ENCODE results near the gene ARL10. TPM values are rescaled to one million over a fixed set of nuclear protein-coding genes. Genes with fewer than 3 reads are reported as not detected.

The ARL10 gene
- total and polyA plus RNA-seq, 4 donors: 1.5 to 13.4 (median 4.3) TPM

GRCh38 chr5:176400382-176401156 lies 35.3 kb downstream of the ARL10 start:
- Histone ChIP-seq H3K9me3 (ENCODE audit: control insufficient read depth in 4 of 4, insufficient read depth in 3 of 4, low read length in 3 of 4) (no peaks in the 10 kb centered on the region), H3K27ac (ENCODE audit: low read depth in 1 of 2, low read length in 1 of 2) (no peak overlapping the region), H3K4me1 (ENCODE audit: control insufficient read depth in 5 of 5, insufficient read depth in 5 of 5, low read length in 5 of 5) (peaks cover 0 to 10% (median 0%) of the 10 kb centered on the region in 5 donors), H3K9ac (ENCODE audit: insufficient read depth in 1 of 2, low read length in 2 of 2) (no peak overlapping the region), H3K36me3 (ENCODE audit: control insufficient read depth in 4 of 4, insufficient read depth in 4 of 4, low read length in 4 of 4) (peaks cover 0 to 22% (median 3%) of the 10 kb centered on the region in 4 donors), H3K4me3 (no peak overlapping the region), H3K27me3 (ENCODE audit: control insufficient read depth in 3 of 3, insufficient read depth in 3 of 3, low read length in 2 of 3) (no peaks in the 10 kb centered on the region)
- DNase-seq: no peak
- WGBS, 2 donors: 71 to 85% methylated on average over 17 of the region's 17 CpGs
- TF ChIP-seq, protein P1, sequence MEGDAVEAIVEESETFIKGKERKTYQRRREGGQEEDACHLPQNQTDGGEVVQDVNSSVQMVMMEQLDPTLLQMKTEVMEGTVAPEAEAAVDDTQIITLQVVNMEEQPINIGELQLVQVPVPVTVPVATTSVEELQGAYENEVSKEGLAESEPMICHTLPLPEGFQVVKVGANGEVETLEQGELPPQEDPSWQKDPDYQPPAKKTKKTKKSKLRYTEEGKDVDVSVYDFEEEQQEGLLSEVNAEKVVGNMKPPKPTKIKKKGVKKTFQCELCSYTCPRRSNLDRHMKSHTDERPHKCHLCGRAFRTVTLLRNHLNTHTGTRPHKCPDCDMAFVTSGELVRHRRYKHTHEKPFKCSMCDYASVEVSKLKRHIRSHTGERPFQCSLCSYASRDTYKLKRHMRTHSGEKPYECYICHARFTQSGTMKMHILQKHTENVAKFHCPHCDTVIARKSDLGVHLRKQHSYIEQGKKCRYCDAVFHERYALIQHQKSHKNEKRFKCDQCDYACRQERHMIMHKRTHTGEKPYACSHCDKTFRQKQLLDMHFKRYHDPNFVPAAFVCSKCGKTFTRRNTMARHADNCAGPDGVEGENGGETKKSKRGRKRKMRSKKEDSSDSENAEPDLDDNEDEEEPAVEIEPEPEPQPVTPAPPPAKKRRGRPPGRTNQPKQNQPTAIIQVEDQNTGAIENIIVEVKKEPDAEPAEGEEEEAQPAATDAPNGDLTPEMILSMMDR (IDR thresholded peaks at IDR 0.05; ENCODE audit: control extremely low read depth, extremely low read depth): no peak
- ATAC-seq (ENCODE audit: insufficient read depth, low FRiP score): no peak

- no peaks in the 10 kb centered on the region for H3K27me3 ChIP-seq (ENCODE audit: control insufficient read depth in 3 of 3, insufficient read depth in 3 of 3, low read length in 2 of 3)
- H3K36me3 ChIP-seq (ENCODE audit: control insufficient read depth in 4 of 4, insufficient read depth in 4 of 4, low read length in 4 of 4): peaks cover 0 to 28% (median 3%) of the 10 kb centered on the region in 4 donors
- ATAC-seq (ENCODE audit: insufficient read depth, low FRiP score) (no peak), DNase-seq (no peak)
- H3K4me1 ChIP-seq (ENCODE audit: control insufficient read depth in 5 of 5, insufficient read depth in 5 of 5, low read length in 5 of 5): peaks cover 0 to 2% (median 0%) of the 10 kb centered on the region in 5 donors
- H3K9ac ChIP-seq (ENCODE audit: insufficient read depth in 1 of 2, low read length in 2 of 2): no peak overlapping the region
- no peaks in the 10 kb centered on the region for H3K9me3 ChIP-seq (ENCODE audit: control insufficient read depth in 4 of 4, insufficient read depth in 3 of 4, low read length in 3 of 4)
- no peak overlapping the region for H3K4me3 ChIP-seq
- WGBS, 2 donors: 90 to 92% methylated on average over 22 of the region's 22 CpGs
- TF ChIP-seq, protein P1 (IDR thresholded peaks at IDR 0.05; ENCODE audit: control extremely low read depth, extremely low read depth): no peak
- no peak overlapping the region for H3K27ac ChIP-seq (ENCODE audit: low read depth in 1 of 2, low read length in 1 of 2)
Observed at GRCh38 chr5:176401281-176402205, 36.3 kb downstream of the ARL10 start.

GRCh38 chr5:176405656-176406435 lies 40.6 kb downstream of the ARL10 start:
- 89% methylated on average over 20 of the region's 20 CpGs for WGBS, 2 donors
- H3K27me3 ChIP-seq (ENCODE audit: control insufficient read depth in 3 of 3, insufficient read depth in 3 of 3, low read length in 2 of 3): no peaks in the 10 kb centered on the region
- ATAC-seq (ENCODE audit: insufficient read depth, low FRiP score): no peak
- H3K4me3 ChIP-seq: no peak overlapping the region
- DNase-seq: peak in 1 of 3 donors; percentile 5
- peaks cover 0 to 24% (median 6%) of the 10 kb centered on the region in 4 donors for H3K36me3 ChIP-seq (ENCODE audit: control insufficient read depth in 4 of 4, insufficient read depth in 4 of 4, low read length in 4 of 4)
- peaks cover 0 to under 1% (median 0%) of the 10 kb centered on the region in 5 donors for H3K4me1 ChIP-seq (ENCODE audit: control insufficient read depth in 5 of 5, insufficient read depth in 5 of 5, low read length in 5 of 5)
- H3K9me3 ChIP-seq (ENCODE audit: control insufficient read depth in 4 of 4, insufficient read depth in 3 of 4, low read length in 3 of 4): no peaks in the 10 kb centered on the region
- no peak overlapping the region for H3K9ac ChIP-seq (ENCODE audit: insufficient read depth in 1 of 2, low read length in 2 of 2)
- TF ChIP-seq, protein P1 (IDR thresholded peaks at IDR 0.05; ENCODE audit: control extremely low read depth, extremely low read depth): no peak
- H3K27ac ChIP-seq (ENCODE audit: low read depth in 1 of 2, low read length in 1 of 2): no peak overlapping the region

All from lung (tissue), 12 donors.